WTC11 (cell line): ENCODE results near the gene SPAG5. TPM values are rescaled to one million over a fixed set of nuclear protein-coding genes. Genes with fewer than 3 reads are reported as not detected.

Experiments
- ATAC-seq: fragments of 200-7000 bp; cut with Tn5 transposase; 2 replicates; pipeline ENCODE4 v1.10.0; 2021; ENCODE audit warnings: mild to moderate bottlenecking, moderate library complexity
- CTCF ChIA-PET: fragments of 300-600 bp; sonication (Branson Sonifier 250); formaldehyde crosslinking; loops from one replicate; lab custom pipeline; 2021; ENCODE audit warnings: antibody characterized with exemption; lab: Charles Lee
- POLR2A ChIA-PET: fragments of 350-600 bp; sonication (Branson Sonifier 250); formaldehyde crosslinking; loops from one replicate; lab custom pipeline; 2021; ENCODE audit warnings: antibody characterized with exemption; lab: Charles Lee
- DNase-seq: peaks from one replicate; pipeline ENCODE4 v3.0.0; 2021; ENCODE audit warnings: low spot score
- H3K27ac Mint-ChIP-seq: 2 replicates; pipeline ENCODE4 v1.8.0; 2021; ENCODE audit warnings: mixed read lengths
- H3K27me3 Mint-ChIP-seq: 2 replicates; pipeline ENCODE4 v1.8.0; 2021; ENCODE audit warnings: low read depth, mild to moderate bottlenecking, moderate library complexity, mixed read lengths
- H3K36me3 Mint-ChIP-seq: 2 replicates; pipeline ENCODE4 v1.8.0; 2021; ENCODE audit warnings: mixed read lengths
- H3K4me1 Mint-ChIP-seq: 2 replicates; pipeline ENCODE4 v1.8.0; 2022; ENCODE audit warnings: mixed read lengths
- H3K4me3 Mint-ChIP-seq: 2 replicates; pipeline ENCODE4 v1.8.0; 2021; ENCODE audit warnings: mild to moderate bottlenecking, moderate library complexity, mixed read lengths
- H3K9me3 Mint-ChIP-seq: 2 replicates; pipeline ENCODE4 v1.8.0; 2021; ENCODE audit warnings: mixed read lengths
- CBFB ChIP-seq: sonication (generic); formaldehyde crosslinking; IDR thresholded peaks from 2 replicates; pipeline ENCODE4 v1.8.1; 2022; ENCODE audit warnings: mild to moderate bottlenecking, low read depth, missing genetic modification reagents
- CREM ChIP-seq: sonication (generic); formaldehyde crosslinking; IDR thresholded peaks from 2 replicates; pipeline ENCODE4 v1.8.1; 2022; ENCODE audit warnings: mild to moderate bottlenecking, missing genetic modification reagents, moderate library complexity
- ELF4 ChIP-seq: sonication (generic); formaldehyde crosslinking; IDR thresholded peaks from 2 replicates; pipeline ENCODE4 v1.8.1; 2022; ENCODE audit warnings: low read depth, mild to moderate bottlenecking, moderate library complexity, missing genetic modification reagents
- HMGA2 ChIP-seq: fragments of 250-450 bp; sonication (Bioruptor Pico); IDR thresholded peaks from 2 replicates; pipeline ENCODE4 v1.4.0; 2021; ENCODE audit warnings: mild to moderate bottlenecking, moderate library complexity
- IRF2 ChIP-seq: sonication (generic); formaldehyde crosslinking; IDR thresholded peaks from 2 replicates; pipeline ENCODE4 v1.8.0; 2022; ENCODE audit warnings: low read depth, missing genetic modification reagents, borderline replicate concordance
- JUN ChIP-seq: sonication (generic); formaldehyde crosslinking; IDR thresholded peaks from 2 replicates; pipeline ENCODE4 v1.8.0; 2023; ENCODE audit warnings: mild to moderate bottlenecking, missing genetic modification reagents
- KAT7 ChIP-seq: sonication (generic); formaldehyde crosslinking; IDR thresholded peaks from 2 replicates; pipeline ENCODE4 v1.8.1; 2023; ENCODE audit warnings: missing genetic modification reagents, mild to moderate bottlenecking, borderline replicate concordance
- NR1H2 ChIP-seq: sonication (generic); formaldehyde crosslinking; IDR thresholded peaks from 2 replicates; pipeline ENCODE4 v1.9.0; 2021; ENCODE audit warnings: mild to moderate bottlenecking, moderate library complexity, missing genetic modification reagents
- SMAD3 ChIP-seq: sonication (generic); formaldehyde crosslinking; IDR thresholded peaks from 2 replicates; pipeline ENCODE4 v1.8.0; 2022; ENCODE audit warnings: missing genetic modification reagents, mild to moderate bottlenecking, borderline replicate concordance
- TEAD4 ChIP-seq: sonication (generic); formaldehyde crosslinking; IDR thresholded peaks from 2 replicates; pipeline ENCODE4 v1.8.0; 2022; ENCODE audit warnings: mild to moderate bottlenecking, missing genetic modification reagents
- ZNF219 ChIP-seq: sonication (generic); formaldehyde crosslinking; IDR thresholded peaks from 2 replicates; pipeline ENCODE4 v1.8.0; 2023; ENCODE audit warnings: missing genetic modification reagents, mild to moderate bottlenecking, borderline replicate concordance
- total RNA-seq: library from RNA; stranded (reverse); gene quantifications from 3 replicates; pipeline ENCODE4 v1.2.3, GENCODE V29; 2021
- TF ChIP-seq, protein P1 (sequence below): fragments of 250-450 bp; sonication (Bioruptor Pico); IDR thresholded peaks from 2 replicates; pipeline ENCODE4 v2.1.2; 2022; ENCODE audit warnings: mild to moderate bottlenecking, moderate library complexity
- TF ChIP-seq, protein P2 (sequence below): sonication (generic); formaldehyde crosslinking; IDR thresholded peaks from 2 replicates; pipeline ENCODE4 v1.8.0; 2022; ENCODE audit warnings: missing genetic modification reagents
- TF ChIP-seq, protein P3 (sequence below): sonication (generic); formaldehyde crosslinking; IDR thresholded peaks from 2 replicates; pipeline ENCODE4 v1.8.0; 2022; ENCODE audit warnings: mild to moderate bottlenecking, missing genetic modification reagents
- TF ChIP-seq, protein P4 (sequence below): sonication (generic); formaldehyde crosslinking; IDR thresholded peaks from 2 replicates; pipeline ENCODE4 v1.8.1; 2022; ENCODE audit warnings: mild to moderate bottlenecking, moderate library complexity, missing genetic modification reagents
- TF ChIP-seq, protein P5 (sequence below): sonication (generic); formaldehyde crosslinking; IDR thresholded peaks from 2 replicates; pipeline ENCODE4 v1.8.1; 2022; ENCODE audit warnings: low read depth, missing genetic modification reagents, borderline replicate concordance
- TF ChIP-seq, protein P6 (sequence below): sonication (generic); formaldehyde crosslinking; IDR thresholded peaks from 2 replicates; pipeline ENCODE4 v1.8.1; 2023; ENCODE audit warnings: mild to moderate bottlenecking, missing genetic modification reagents

SPAG5 gene
- total RNA-seq, 1 experiment from 2014 or later: 146 TPM

DNA sequence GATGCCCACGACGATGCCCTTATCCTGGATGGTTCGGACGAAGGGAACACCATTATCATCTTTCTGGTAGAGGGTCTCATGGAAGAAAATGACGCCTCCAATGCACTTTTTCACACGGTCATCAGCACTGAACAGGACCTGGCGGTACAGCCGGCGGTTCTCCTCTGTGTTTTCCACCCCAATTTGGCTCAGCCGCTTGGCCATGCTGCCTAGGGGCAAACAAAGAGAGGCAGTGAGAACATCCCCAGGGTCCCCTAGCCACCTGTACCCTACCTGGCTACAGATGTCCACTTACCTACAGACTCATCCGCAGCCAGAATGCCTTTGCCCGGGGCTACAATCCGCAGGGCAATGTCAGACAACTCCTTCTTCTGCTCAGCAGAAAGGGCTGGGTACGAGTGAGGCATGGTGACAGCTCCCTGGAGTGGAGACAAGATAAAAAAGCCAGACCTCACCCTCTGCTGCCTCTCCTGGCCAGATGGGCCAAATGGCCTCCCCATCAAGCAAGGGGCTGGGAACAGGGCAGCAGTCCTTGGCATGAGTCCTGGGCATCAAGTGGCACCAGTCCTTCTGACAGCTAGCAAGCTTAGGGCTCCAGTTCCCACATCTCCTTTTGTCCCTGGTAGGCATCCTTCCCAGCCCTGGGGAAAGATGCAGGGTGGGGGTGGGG, 23.6 kb downstream of the SPAG5 start:
- ChIA-PET POLR2A (interaction anchor here (0.7 kb wide), 1 partner anchor 152 kb away, joined by 3 read pairs; no protein-coding TSS in a partner anchor), CTCF (interaction anchor here (0.8 to 3.6 kb wide), 4 partner anchors 9 to 76 kb away, joined by 3 to 26 read pairs (median 12); partner anchors contain the start of gene BLTP2)
- TF ChIP-seq ELF4 (no peak), IRF2 (no peak), HMGA2 (CRISPR knock-in tag) (no peak)
- TF ChIP-seq, protein P1, sequence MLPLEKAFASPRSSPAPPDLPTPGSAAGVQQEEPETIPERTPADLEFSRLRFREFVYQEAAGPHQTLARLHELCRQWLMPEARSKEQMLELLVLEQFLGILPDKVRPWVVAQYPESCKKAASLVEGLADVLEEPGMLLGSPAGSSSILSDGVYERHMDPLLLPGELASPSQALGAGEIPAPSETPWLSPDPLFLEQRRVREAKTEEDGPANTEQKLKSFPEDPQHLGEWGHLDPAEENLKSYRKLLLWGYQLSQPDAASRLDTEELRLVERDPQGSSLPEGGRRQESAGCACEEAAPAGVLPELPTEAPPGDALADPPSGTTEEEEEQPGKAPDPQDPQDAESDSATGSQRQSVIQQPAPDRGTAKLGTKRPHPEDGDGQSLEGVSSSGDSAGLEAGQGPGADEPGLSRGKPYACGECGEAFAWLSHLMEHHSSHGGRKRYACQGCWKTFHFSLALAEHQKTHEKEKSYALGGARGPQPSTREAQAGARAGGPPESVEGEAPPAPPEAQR: no peak
- Mint-ChIP-seq H3K4me1 (peaks cover 21% of the 10 kb centered on the region), H3K27me3 (peaks cover 3% of the 10 kb centered on the region; the same call in 1 of the 2 replicates), H3K9me3 (no peaks in the 10 kb centered on the region), H3K36me3 (peaks cover 37% of the 10 kb centered on the region), H3K27ac (no peak overlapping the region), H3K4me3 (no peak overlapping the region)
- no peak for DNase-seq
- ATAC-seq: no peak

DNA sequence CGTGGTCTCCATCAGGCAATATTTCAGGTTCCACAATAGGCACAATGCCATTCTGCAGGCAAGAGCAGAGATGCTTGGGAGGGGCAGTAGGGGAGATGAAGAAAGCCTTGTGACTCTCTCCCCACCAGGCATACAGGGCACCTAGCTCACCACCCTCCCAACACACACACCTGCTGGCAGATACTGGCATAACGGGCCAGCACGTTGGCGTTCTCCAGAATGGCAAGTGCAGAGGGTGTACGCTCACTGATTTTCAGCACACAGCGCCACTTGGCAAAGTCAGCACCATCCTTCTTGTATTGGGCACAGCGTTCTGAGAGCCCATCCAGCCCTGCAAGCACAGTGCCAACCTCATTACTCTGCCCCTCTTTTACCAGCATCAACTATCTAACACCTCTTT, 24.3 kb downstream of the SPAG5 start:
- ChIA-PET POLR2A (no interaction called here), CTCF (interaction anchor here (2.4 to 3.6 kb wide), 2 partner anchors 28 to 76 kb away, joined by 6 to 26 read pairs; no protein-coding TSS in a partner anchor)
- peaks cover 27% of the 10 kb centered on the region for H3K4me1 Mint-ChIP-seq

More for the DNA sequence above, 24.3 kb downstream of the SPAG5 start:
- DNase-seq (no peak), ATAC-seq (no peak)
- H3K36me3 Mint-ChIP-seq: peaks cover 32% of the 10 kb centered on the region
- H3K27ac Mint-ChIP-seq: no peak overlapping the region
- H3K4me3 Mint-ChIP-seq: no peak overlapping the region
- no peaks in the 10 kb centered on the region for H3K9me3 Mint-ChIP-seq
- peaks cover 3% of the 10 kb centered on the region; the same call in 1 of the 2 replicates for H3K27me3 Mint-ChIP-seq
- TF ChIP-seq, protein P1: no peak
- TF ChIP-seq, protein P2, sequence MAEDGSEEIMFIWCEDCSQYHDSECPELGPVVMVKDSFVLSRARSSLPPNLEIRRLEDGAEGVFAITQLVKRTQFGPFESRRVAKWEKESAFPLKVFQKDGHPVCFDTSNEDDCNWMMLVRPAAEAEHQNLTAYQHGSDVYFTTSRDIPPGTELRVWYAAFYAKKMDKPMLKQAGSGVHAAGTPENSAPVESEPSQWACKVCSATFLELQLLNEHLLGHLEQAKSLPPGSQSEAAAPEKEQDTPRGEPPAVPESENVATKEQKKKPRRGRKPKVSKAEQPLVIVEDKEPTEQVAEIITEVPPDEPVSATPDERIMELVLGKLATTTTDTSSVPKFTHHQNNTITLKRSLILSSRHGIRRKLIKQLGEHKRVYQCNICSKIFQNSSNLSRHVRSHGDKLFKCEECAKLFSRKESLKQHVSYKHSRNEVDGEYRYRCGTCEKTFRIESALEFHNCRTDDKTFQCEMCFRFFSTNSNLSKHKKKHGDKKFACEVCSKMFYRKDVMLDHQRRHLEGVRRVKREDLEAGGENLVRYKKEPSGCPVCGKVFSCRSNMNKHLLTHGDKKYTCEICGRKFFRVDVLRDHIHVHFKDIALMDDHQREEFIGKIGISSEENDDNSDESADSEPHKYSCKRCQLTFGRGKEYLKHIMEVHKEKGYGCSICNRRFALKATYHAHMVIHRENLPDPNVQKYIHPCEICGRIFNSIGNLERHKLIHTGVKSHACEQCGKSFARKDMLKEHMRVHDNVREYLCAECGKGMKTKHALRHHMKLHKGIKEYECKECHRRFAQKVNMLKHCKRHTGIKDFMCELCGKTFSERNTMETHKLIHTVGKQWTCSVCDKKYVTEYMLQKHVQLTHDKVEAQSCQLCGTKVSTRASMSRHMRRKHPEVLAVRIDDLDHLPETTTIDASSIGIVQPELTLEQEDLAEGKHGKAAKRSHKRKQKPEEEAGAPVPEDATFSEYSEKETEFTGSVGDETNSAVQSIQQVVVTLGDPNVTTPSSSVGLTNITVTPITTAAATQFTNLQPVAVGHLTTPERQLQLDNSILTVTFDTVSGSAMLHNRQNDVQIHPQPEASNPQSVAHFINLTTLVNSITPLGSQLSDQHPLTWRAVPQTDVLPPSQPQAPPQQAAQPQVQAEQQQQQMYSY (CRISPR knock-in tag): no peak
- TF ChIP-seq CBFB (no peak), ZNF219 (CRISPR knock-in tag) (no peak), KAT7 (CRISPR knock-in tag) (no peak), CREM (CRISPR knock-in tag) (no peak), SMAD3 (CRISPR knock-in tag) (no peak), TEAD4 (CRISPR knock-in tag) (no peak), JUN (CRISPR knock-in tag) (no peak), NR1H2 (CRISPR knock-in tag) (no peak)
- TF ChIP-seq, protein P3, sequence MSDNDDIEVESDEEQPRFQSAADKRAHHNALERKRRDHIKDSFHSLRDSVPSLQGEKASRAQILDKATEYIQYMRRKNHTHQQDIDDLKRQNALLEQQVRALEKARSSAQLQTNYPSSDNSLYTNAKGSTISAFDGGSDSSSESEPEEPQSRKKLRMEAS (CRISPR knock-in tag): no peak
- TF ChIP-seq, protein P4, sequence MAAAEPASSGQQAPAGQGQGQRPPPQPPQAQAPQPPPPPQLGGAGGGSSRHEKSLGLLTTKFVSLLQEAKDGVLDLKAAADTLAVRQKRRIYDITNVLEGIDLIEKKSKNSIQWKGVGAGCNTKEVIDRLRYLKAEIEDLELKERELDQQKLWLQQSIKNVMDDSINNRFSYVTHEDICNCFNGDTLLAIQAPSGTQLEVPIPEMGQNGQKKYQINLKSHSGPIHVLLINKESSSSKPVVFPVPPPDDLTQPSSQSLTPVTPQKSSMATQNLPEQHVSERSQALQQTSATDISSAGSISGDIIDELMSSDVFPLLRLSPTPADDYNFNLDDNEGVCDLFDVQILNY (CRISPR knock-in tag): no peak
- TF ChIP-seq, protein P5, sequence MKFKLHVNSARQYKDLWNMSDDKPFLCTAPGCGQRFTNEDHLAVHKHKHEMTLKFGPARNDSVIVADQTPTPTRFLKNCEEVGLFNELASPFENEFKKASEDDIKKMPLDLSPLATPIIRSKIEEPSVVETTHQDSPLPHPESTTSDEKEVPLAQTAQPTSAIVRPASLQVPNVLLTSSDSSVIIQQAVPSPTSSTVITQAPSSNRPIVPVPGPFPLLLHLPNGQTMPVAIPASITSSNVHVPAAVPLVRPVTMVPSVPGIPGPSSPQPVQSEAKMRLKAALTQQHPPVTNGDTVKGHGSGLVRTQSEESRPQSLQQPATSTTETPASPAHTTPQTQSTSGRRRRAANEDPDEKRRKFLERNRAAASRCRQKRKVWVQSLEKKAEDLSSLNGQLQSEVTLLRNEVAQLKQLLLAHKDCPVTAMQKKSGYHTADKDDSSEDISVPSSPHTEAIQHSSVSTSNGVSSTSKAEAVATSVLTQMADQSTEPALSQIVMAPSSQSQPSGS (CRISPR knock-in tag): no peak
- TF ChIP-seq, protein P6, sequence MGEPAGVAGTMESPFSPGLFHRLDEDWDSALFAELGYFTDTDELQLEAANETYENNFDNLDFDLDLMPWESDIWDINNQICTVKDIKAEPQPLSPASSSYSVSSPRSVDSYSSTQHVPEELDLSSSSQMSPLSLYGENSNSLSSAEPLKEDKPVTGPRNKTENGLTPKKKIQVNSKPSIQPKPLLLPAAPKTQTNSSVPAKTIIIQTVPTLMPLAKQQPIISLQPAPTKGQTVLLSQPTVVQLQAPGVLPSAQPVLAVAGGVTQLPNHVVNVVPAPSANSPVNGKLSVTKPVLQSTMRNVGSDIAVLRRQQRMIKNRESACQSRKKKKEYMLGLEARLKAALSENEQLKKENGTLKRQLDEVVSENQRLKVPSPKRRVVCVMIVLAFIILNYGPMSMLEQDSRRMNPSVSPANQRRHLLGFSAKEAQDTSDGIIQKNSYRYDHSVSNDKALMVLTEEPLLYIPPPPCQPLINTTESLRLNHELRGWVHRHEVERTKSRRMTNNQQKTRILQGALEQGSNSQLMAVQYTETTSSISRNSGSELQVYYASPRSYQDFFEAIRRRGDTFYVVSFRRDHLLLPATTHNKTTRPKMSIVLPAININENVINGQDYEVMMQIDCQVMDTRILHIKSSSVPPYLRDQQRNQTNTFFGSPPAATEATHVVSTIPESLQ (CRISPR knock-in tag): no peak
